Prostate gland (tissue), 2 donors: Measurements from ENCODE around the gene LAMP2. TPM values are rescaled to one million over a fixed set of nuclear protein-coding genes. Genes with fewer than 3 reads are reported as not detected.

Source experiments
- DNase-seq: peaks from one replicate; pipeline ENCODE4 v3.0.0-alpha.2; 2019; ENCODE audit warnings: low spot score
- H3K27ac ChIP-seq, 2 donors: fragments of 200-600 bp; sonication (generic); 2 replicates each; pipeline ENCODE4 v1.5.1; 2017 to 2019
- H3K27me3 ChIP-seq: fragments of 200-600 bp; sonication (generic); replicated peaks from 2 replicates; pipeline ENCODE4 v1.5.1; 2019; ENCODE audit not compliant: insufficient read depth
- H3K36me3 ChIP-seq, 2 donors: fragments of 200-600 bp; sonication (generic); 1 replicate in 1 of 2; 2 replicates in 1 of 2; pipeline versions ENCODE4 v1.5.1 to v1.8.1; 2017 to 2019
- H3K4me1 ChIP-seq: fragments of 200-600 bp; sonication (generic); replicated peaks from 2 replicates; pipeline ENCODE4 v1.5.1; 2019
- H3K4me3 ChIP-seq, 2 donors: fragments of 200-600 bp; sonication (generic); 2 replicates each; pipeline ENCODE4 v1.5.1; 2017 to 2019
- H3K9me3 ChIP-seq: fragments of 200-600 bp; sonication (generic); 2 replicates; pipeline ENCODE4 v1.5.1; 2017
- CTCF ChIP-seq, 4 experiments: fragments of 200-600 bp in 2 of 4; fragments of 450-650 bp in 2 of 4; sonication (generic) in 2 of 4; IDR thresholded peaks; 1 replicate in 3 of 4; 2 replicates in 1 of 4; pipeline ENCODE4 v1.5.1; 2016 to 2019; ENCODE audit warnings: antibody characterized with exemption in 4 of 4, mild to moderate bottlenecking in 2 of 4, moderate library complexity in 2 of 4
- POLR2A ChIP-seq: fragments of 450-650 bp; IDR thresholded peaks from one replicate; pipeline ENCODE4 v1.6.1; 2016; ENCODE audit warnings: antibody characterized with exemption, mild to moderate bottlenecking
- POLR2AphosphoS5 ChIP-seq: sonication (generic); formaldehyde crosslinking; IDR thresholded peaks from one replicate; pipeline ENCODE4 v1.6.1; 2017; ENCODE audit warnings: antibody characterized with exemption
- WGBS: methylation state at CpG from one replicate; pipeline ENCODE4 v1.1.5; 2018; 5-methylcytosine and 5-hydroxymethylcytosine counted together
- intact Hi-C: fragments of 100-400 bp; cut with DNase I; formaldehyde crosslinking; loops from one replicate; pipeline ENCODE4 v1.14.2; 2022
- total RNA-seq, 2 donors: library from RNA; depleted of rRNA; stranded (reverse); fragments of >200 nt; gene quantifications; one replicate each; pipeline ENCODE4 v1.1.0, GENCODE V29; 2016

The LAMP2 gene
- total RNA-seq, 2 donors from 2014 or later, result 156 to 269 TPM

- intact Hi-C loops, result no loop called here
- no peaks in the 10 kb centered on the region for H3K4me1 ChIP-seq
- H3K4me3 ChIP-seq, result no peak overlapping the region
- no peaks in the 10 kb centered on the region for H3K36me3 ChIP-seq
- TF ChIP-seq POLR2A (no peak), CTCF (IDR thresholded peaks at IDR 0.05) (no peak), POLR2AphosphoS5 (no peak)
- no peak for DNase-seq
- H3K9me3 ChIP-seq, result no peaks in the 10 kb centered on the region
- H3K27ac ChIP-seq, result no peak overlapping the region
- no peaks in the 10 kb centered on the region for H3K27me3 ChIP-seq
These were observed 42.5 kb downstream of the LAMP2 start for GRCh38 chrX:120426599-120426998.

GRCh38 chrX:120419463-120419862 lies 49.6 kb downstream of the LAMP2 start:
- intact Hi-C loops, result no loop called here
- Histone ChIP-seq H3K27me3 (no peaks in the 10 kb centered on the region), H3K36me3 (no peaks in the 10 kb centered on the region), H3K27ac (no peak overlapping the region), H3K9me3 (no peaks in the 10 kb centered on the region), H3K4me3 (no peak overlapping the region), H3K4me1 (no peaks in the 10 kb centered on the region)
- 43% methylated on average over 2 of the region's 2 CpGs for WGBS
- DNase-seq, result no peak
- TF ChIP-seq POLR2AphosphoS5 (no peak), CTCF (IDR thresholded peaks at IDR 0.05) (no peak), POLR2A (no peak)

- no peaks in the 10 kb centered on the region for H3K9me3 ChIP-seq
- WGBS, result 50% methylated on average over 1 of the region's 1 CpG
- DNase-seq, result no peak
- intact Hi-C loops, result no loop called here
- H3K4me3 ChIP-seq, result no peak overlapping the region
- no peak overlapping the region for H3K27ac ChIP-seq
- H3K27me3 ChIP-seq, result no peaks in the 10 kb centered on the region
- no peaks in the 10 kb centered on the region for H3K4me1 ChIP-seq
- no peak for TF ChIP-seq CTCF (IDR thresholded peaks at IDR 0.05)
- TF ChIP-seq POLR2AphosphoS5, result no peak
- H3K36me3 ChIP-seq, result no peaks in the 10 kb centered on the region
These were observed 60.9 kb downstream of the LAMP2 start for GRCh38 chrX:120408168-120408567.

- no peak for DNase-seq
- Histone ChIP-seq H3K9me3 (no peaks in the 10 kb centered on the region), H3K4me3 (no peak overlapping the region), H3K27me3 (no peaks in the 10 kb centered on the region), H3K36me3 (no peaks in the 10 kb centered on the region), H3K4me1 (no peaks in the 10 kb centered on the region), H3K27ac (no peak overlapping the region)
- 52% methylated on average over 5 of the region's 5 CpGs for WGBS
- no peak for TF ChIP-seq CTCF (IDR thresholded peaks at IDR 0.05)
- TF ChIP-seq POLR2AphosphoS5, result no peak
- TF ChIP-seq POLR2A, result no peak
- intact Hi-C loops, result no loop called here
These were observed 62.5 kb downstream of the LAMP2 start for GRCh38 chrX:120406638-120407037.

- no peak overlapping the region for H3K27ac ChIP-seq
- DNase-seq, result no peak
- H3K27me3 ChIP-seq, result no peaks in the 10 kb centered on the region
- intact Hi-C loops, result no loop called here
- 94% methylated on average over 2 of the region's 2 CpGs for WGBS
- TF ChIP-seq POLR2A (no peak), POLR2AphosphoS5 (no peak), CTCF (IDR thresholded peaks at IDR 0.05) (no peak)
- H3K4me3 ChIP-seq, result no peak overlapping the region
- no peaks in the 10 kb centered on the region for H3K9me3 ChIP-seq
- H3K4me1 ChIP-seq, result no peaks in the 10 kb centered on the region
- no peaks in the 10 kb centered on the region for H3K36me3 ChIP-seq
These were observed 66.7 kb downstream of the LAMP2 start for GRCh38 chrX:120402369-120402768.
